Suppressor macrophage treated with lipopolysaccharide for 4 hours (primary cell): Measurements from ENCODE around the gene TNRC6B.
"Not testable (repeated sequence)": the region's sequence is repeated elsewhere in the genome, so short reads cannot be mapped to it uniquely, and the experiment has no call there.

Source experiments
- DNase-seq: peaks from one replicate; pipeline ENCODE4 v3.0.0-alpha.2; 2020

TNRC6B gene

DNA sequence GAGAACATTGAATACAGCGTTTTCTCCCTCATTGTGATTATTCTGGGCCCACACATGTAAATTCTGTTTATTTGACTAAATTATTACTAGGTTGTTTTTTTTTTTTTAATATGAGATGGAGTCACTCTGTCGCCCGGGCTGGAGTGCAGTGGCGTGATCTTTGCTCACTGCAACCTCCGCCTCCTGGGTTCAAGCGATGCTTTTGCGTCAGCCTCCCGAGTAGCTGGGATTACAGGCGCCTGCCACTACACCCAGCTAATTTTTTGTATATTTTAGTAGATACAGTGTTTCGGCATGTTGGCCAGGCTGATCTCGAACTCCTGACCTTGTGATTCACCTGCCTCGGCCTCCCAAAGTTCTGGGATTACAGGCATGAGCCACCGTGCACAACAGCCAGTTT lies 5.9 kb downstream of the TNRC6B start:
- not testable (repeated sequence) for DNase-seq

DNA sequence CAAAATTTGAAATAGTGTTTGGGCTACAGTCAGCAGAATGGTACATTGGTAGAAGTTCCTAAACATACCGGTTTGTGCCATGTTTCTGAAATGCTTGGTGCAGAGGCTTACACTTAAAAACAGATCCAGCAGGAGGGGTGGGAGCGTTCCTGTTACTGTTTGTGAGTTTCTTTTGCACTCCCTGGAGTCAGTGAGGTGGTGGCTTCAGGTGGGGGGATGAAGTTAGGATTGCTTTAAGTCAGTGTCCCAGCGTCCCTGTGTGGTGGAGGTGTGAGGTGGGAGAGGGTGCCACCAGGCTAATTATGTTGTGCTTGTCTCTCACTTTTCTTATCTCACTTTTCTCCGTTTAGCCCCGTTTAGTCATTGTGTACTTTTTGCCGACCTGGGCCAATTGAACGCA lies 9.7 kb downstream of the TNRC6B start:
- DNase-seq: no peak

DNA sequence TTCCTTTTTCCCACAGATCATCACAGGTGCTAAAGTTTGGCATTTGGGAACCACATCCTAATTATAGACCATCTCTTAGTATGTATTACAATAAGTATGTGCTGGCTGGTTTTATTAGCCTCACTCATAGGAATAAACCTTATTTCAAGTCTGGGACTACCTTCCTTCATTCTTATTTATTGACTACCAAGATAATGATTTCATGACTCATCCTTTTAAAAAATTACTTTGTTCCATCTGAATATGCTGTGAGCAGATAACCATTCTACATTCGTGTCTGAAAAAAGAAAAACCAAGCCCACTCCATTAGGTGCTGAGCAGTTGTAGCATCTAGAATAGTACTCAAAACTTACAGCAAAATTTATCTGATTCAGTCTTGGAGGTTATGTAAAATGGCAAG lies 12.3 kb downstream of the TNRC6B start:
- DNase-seq: no peak

DNA sequence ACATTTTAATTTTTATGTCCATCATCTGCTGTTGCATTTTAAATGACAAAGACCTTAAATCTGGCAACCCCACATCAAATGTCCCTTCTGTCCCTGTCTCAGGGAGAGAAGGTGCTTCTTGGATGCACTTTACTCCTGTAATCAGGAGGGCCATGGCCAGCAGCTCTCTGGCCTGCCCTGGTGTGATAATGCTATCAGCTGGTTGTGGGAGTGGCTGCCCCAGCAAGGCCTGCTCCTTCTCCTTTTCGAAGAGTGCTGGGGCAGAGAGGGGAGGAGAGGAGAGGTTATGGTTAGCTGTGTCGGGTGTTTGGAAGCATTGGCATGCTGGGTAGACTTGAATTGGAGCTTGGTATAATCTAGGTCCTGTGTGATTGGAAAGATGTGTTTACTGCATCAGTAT lies 12.8 kb downstream of the TNRC6B start:
- DNase-seq: no peak

DNA sequence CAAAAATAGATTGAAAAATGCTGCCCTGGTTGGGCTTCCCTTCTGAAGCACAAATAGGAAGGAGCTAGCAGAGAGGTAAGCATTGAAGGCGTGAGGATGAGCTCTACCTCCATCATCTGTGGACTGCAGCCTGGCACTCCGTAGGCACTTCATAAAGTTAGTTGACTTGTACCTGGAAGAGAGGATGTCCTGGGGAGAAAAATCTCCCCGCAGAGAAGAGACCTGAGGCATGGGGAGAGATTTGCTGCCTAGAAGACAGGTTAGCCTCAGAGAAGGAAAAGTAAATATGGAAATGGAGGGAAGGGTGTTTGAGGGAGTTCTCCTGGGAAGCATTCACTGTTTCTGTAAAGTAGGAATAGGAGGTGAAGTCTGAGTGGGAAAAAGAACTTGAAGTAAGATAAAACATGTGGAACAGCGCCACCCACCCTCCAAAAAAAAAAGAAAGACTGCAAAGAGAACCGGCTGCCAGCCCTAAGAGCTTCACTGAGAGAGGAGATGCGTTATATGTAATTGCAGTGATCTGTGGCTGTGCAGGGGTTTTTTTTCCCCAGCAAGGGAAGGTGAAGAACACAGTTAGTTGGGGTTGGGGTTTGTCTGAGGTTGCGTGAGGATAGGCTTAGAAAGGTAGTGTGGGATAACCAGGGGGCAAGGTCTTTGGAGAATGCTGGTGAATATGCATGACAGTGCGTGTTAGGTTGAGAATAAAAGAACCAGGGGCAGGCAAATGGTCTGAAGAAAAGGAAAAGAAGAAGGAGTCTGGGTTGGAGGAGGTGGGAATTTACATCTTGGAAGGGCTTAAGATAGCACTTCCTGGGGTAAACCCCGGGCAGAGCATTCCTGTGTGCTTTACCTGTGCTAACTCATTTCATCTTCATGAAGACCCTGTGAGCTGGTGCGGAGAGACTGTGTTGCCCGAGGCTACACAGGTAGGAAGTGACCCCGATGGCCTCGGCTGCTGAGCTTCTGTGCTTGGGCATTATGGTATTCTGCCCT lies 16.0 kb downstream of the TNRC6B start:
- DNase-seq: no peak

DNA sequence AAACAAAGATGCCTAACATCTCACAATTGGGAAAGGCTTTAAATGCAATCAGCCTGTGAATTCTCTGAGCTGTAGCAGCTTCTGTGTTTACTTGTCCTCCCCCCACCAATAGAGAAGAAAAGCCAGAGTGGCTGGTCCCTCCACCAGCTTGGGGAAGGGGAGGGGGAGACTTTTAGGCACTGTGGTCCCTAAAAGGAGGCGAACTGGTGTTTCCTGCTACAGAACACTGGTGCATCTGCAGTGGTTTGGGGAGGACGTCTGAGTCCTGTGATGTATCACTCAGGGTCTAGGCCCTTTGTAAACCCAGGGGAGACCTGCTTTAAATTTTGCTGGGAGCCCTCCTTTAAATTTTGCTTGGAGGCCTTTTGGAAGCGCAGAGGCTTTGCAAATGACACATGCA lies 16.9 kb downstream of the TNRC6B start:
- DNase-seq: no peak

DNA sequence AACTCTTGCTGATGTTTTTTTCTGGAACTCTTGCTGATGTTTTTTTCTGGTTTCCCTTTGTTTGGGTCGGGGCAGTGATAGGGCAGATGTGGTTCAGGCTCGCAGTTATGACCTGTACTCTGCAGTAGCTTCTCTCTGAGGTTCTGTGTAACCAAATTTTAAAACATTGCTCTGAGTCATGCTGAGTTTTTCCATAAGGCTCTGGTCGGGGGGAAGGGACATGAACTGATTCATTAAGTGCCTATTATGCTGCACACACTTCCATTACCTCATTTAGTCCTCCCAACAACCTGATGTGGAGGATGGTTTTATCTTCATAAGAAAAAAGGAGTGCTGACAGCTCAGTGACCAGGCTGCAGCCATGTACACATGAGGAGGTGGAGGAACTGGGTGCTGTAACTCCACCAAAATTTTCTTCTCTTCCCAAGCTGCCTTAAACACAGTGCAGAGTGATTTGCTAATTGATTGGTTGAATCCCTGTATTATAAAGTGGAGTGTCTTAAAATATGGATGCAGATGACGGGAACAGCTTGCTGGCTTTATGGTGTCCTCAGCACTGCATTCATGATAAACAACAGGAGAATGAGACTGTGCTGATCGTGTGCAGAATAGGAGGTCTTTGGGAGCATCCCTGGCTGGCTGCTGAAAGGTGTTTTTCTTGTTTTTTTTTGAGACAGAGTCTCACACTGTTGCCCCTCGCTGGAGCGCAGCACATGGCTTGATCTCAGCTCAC lies 19.1 kb downstream of the TNRC6B start:
- peak; percentile 56 for DNase-seq

DNA sequence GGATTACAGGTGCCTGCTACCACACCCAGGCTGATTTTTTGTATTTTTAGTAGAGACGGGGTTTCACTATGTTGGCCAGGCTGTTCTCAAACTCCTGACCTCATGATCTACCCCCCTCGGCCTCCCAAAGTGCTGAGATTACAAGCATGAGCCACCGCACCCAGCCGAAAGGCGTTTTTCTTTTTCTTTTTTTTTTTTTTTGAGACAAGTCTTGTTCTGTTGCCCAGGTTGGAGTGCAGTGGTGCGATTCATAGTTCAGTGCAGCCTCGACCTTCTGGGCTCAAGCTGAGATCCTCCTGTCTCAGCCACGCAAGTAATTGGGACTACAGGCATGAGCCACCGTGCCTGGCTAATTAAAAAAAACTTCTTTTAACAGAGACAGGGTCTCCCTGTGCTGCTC lies 19.7 kb downstream of the TNRC6B start:
- DNase-seq: not testable (repeated sequence)

DNA sequence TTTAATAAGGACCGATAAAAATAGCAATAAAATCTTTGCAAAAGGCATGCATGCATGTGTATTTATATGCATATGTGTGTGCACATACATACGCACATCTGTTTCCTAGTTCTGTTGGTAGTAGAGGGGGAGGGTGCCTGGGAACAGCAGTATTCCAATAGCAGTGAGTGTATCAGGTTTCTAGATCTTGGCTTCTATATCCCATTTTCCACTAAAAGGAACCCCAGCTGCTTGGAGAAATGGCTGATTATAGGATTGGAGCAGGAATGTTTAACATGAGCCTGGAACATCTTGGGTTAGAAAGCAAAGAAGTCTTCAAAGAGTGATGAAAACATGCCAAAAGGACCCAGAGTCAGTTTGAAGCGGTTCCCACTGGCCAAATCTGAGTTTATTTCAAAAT lies 21.0 kb downstream of the TNRC6B start:
- no peak for DNase-seq

DNA sequence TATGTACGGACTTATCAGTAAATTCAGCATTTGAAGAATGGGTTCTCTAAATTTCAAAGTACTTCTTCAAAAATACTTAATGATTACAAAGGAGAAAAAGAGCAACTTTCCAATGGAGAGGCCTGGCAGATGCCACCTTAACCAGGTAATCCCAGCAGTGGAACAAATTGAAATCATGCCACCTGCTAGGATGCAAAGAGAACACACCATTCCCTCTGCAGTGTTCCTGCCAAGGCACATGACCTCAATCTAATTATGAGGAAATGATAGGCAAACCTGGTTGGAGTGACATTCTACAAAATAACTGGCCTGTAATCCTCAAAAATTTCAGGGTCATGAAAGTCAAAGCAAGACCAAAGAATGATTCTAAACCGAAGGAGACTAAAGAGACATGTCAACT lies 21.5 kb downstream of the TNRC6B start:
- no peak for DNase-seq

DNA sequence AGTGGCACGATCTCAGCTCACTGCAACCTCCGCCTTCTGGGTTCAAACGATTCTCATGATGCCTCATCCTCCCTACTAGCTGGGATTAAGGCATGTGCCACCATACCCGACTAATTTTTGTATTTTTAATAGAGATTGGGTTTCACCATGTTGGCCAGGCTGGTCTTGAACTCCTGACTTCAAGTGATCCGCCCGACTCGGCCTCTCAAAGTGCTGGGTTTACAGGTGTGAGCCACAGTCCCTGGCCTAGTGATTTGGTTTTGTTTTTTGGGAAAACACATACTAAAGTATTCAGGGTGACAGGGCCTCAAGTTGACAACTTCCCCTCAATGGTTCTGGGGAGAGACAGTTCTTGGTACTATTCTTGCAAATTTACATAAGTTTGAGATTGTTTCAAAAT lies 22.1 kb downstream of the TNRC6B start:
- no peak for DNase-seq

DNA sequence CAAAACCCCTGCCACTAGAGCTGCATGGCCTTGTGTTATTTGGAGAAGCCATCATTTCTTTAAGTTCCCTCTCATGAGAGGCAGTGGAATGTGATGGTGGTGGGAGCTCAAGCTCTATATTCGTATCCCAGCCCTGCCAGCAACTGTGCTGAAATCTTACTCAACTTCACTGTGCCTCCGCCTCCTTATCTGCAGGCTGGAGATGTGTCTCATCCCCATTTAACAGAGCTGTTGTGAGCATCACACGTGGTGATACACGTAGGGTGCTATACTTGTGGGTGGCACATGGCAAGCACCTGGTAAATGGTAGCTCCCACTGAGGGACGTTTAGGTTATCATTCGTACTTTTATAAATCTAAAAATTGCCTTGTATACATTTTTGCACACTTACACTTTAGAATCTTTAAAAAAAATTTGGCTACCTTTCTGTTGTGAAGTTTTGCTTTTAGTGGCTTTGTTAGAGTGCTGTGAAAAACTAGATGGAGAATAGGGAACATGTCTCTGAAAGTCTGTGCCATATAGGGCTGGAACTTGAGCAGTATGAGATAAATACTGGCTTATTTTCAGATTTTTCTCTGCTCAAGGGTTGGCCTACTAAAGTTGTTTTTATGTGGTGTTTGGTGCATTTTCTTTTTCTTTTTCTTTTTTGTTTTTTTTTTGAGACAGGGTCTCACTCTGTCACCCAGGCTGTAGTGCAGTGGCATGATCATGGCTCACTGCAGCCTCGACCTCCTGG lies 23.2 kb downstream of the TNRC6B start:
- DNase-seq: no peak

DNA sequence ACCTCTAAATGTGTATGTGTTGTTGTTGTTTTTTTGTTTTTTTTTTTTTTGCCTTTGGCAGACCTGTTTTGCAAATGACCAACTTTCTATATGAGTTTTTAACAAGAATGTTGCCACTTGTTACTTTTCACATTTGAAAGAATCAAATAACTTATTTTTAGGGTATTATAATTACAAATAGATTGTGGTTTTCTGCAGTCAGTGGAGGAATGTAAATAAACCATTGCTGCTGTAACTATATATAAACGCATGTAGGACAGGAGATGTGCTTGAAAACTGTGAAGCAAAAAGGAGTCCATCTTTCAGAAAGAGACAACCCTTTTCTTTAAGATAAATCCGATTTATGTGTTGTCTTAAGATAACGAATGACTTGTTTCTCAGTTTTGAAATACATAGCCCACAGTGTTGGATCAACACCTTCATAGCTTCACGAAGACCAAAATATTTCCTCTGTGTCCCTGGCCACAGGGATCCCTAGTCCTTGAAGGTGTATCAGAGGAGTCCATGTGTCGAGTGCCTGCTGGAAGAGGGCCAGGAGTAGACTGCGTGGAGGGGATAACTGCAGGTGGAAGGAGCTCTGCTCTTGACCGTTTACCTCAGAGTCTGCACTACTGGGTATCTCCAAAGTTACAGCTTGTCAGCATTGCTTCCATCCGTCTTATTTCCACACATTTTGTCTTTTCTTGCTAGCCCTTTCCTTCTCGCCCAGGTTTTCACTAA lies 24.7 kb downstream of the TNRC6B start:
- no peak for DNase-seq

DNA sequence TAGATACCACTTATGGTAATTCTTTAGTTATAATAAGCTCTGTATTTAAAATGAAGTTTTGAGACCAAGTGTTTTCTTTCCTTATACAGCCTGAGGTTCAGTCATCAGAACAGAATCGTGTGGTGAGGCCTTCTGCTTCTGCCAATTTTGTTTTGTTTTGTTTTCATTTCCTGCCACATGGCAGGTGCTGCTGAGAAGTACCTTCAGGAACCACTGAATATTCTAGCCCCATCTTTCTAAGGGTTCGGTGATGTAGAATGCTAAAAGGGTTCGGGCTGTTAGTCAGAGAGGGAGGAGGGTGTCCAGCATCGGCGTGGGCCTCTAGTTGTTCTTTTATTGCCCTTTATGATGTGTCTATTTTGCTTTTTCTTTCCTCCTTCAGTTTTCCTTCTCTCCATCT lies 25.8 kb downstream of the TNRC6B start:
- DNase-seq: no peak

DNA sequence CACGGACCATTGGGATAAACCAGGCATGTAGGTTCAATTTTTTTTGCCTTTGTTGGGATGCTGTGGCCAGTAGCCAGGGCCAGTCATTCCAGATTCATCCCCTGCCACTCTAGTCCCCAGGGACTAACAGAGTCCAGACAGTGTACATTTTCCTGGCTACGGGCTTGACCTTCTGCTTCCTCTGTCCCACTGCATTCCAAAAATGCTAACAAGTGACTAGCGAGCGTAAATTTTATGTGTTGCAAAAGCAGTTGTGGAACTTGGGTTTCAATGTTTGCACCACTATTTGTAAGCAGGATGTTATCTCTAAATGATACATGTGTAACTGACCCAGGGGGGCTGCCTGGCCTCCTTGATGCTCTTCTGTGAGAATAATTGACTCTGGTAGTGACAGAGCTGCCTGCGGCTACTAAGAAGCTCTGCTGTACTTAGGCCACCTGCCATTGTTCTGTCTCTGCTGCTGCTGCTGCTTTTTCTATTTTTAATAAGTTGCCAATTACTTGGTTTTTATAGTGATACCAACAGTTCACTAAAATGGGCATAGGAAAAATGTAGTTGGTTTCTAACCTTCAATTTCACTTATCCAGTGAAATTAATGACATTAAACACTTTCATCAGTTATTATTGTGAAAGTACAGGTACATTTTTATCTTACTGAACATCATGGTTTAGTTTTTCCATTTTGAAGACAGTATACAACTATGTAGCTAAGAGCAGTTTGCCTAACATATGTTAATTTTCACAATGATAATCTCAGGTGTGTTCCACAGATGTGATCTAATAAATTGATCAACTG lies 26.8 kb downstream of the TNRC6B start:
- no peak for DNase-seq

DNA sequence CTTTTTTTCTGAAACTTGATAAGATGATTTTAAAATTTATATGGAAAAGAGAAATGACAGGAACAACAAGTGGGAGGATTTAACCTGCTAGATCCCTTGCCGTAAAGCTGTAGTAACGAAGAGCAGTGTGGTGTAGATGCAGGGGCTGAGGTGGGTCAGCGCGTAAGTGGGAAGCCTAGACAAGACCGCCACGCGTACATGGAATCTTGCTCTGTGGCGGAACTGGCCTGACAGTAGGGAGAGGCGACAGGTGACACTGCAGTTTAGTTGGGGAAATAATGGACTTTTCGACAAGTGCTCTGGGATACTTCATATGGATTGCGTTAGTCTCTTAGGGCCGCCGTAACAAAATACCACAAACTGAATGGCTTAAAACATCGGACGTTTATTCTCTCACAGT lies 28.8 kb downstream of the TNRC6B start:
- no peak for DNase-seq

DNA sequence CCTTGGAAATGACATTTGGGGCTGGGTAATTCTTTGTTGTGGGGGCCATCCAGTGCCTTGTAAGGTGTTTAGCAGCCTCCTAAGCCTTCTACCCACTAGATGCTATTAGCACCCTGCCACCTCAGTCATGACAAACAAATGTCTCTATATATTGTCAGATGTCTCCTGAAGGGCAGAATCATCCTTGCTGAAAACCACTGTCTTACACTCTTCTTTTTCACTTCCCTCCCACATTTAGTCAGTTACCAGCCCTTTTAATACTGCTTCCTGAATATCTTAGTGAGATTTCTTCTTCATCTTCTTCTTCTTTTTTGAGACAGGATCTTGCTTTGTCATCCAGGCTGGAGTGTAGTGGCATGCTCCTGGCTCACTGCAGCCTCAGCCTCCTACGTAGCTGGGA lies 33.1 kb downstream of the TNRC6B start:
- peak; percentile 72 for DNase-seq

DNA sequence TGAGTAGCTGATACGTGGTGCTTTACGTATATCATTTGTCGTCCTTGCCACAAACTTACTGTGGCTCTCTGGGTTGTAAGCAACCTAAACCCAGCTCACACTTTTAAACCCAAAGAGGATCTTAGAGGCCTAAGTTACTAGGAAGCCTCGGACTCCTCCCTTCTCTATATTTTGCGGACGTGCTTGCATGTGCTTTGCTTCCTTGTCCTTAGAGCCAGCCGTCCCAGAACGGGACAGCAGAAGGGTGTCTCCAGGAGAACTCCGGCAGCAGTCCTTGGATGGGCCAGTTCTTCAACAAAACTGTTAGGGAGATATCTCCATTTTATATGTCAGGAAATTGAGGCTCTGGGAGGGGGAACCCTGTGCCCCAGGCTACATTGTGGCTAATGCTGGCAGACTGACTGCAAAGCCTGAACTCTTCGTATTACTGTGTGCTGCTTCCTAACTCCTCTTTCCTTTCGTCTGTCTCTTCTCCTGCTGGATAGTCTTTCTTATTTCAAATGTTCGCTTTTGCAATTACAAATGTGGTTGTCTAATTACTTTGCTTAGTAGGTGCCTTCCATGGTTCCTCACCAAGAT lies 33.8 kb downstream of the TNRC6B start:
- DNase-seq: peak; percentile 45

DNA sequence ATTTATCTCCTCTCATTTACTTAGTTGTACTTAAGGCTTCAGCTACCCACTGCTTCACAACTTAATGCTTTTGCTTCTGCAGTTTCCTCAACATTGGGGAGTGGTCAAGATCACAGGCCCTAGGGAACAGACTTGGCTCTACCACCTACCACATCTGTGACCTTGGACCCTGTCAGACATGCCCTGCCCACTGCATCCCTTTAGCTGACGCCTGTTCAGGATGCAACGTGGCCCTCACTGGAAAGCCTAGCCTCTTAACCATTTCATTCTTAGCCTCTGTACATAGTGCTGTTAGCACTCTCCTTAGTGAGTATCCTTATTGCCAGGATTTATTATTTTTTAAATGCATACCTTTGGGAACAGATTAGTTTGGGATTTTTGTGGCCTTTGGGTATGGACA lies 34.4 kb downstream of the TNRC6B start:
- no peak for DNase-seq

DNA sequence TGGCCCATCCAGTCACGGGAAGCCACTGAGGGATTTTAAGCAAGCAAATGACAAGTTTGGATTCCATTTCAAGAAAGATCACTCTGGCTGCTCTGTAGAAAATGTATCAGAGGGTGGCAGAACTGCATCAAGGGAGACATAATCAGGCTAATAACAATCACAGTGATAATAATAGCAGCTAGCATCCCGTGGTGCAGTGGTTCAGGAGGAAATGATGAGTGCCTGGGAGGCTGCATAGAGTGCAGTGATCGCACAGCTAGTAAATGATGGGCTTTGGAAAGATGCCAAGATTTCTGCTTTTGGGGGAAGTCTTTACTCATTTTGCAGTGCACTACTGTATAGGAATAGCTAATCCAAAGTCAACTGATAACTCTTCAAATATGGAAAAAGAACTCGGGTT lies 35.8 kb downstream of the TNRC6B start:
- DNase-seq: peak; percentile 27

DNA sequence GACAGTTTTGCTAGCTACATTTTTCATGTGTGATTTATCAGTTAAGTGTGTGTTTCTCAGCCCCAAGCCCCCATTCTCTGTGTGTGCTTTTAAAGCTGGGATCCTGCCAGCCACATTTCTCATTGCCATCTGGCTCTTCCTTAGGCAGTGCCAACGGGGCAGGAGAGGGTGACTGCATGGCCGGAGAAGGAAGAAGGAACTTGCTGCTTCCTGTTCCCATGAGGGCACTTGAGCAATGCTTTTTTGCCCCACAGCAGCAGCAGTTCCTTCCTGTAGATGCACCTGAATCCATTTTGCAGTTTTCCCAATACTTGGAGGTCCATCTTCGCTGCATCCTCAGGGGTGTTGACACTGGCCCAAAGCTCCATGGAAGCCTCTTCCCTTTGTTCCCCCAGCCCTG lies 37.5 kb downstream of the TNRC6B start:
- DNase-seq: peak; percentile 76
